LNCAP (cell line): ENCODE data around the gene REEP3.

Experiments
- CTCF ChIP-seq: fragments of 450-650 bp; IDR thresholded peaks from 2 replicates; pipeline ENCODE4 v1.5.1; 2017; ENCODE audit warnings: mild to moderate bottlenecking

Gene REEP3

GRCh38 chr10:63593576-63593975 is 72.4 kb downstream of the REEP3 start:
- no peak for TF ChIP-seq CTCF

- TF ChIP-seq CTCF: no peak
Observed at GRCh38 chr10:63595072-63595471, 73.9 kb downstream of the REEP3 start.

- no peak for TF ChIP-seq CTCF
Observed at GRCh38 chr10:63596924-63597323, 75.7 kb downstream of the REEP3 start.

- no peak for TF ChIP-seq CTCF
Observed at GRCh38 chr10:63600540-63600939, 79.3 kb downstream of the REEP3 start.

- no peak for TF ChIP-seq CTCF
Observed at GRCh38 chr10:63603709-63604445, 82.7 kb downstream of the REEP3 start.

- TF ChIP-seq CTCF: no peak
Observed at GRCh38 chr10:63605197-63605967, 84.2 kb downstream of the REEP3 start.

GRCh38 chr10:63608511-63608910 is 87.3 kb downstream of the REEP3 start:
- no peak for TF ChIP-seq CTCF
